Measurements from ENCODE around the gene HLA-F. TPM values are rescaled to one million over a fixed set of nuclear protein-coding genes. Genes with fewer than 3 reads are reported as not detected.
A peak's percentile ranks its signal among the peaks of the same experiment; 100 is the strongest.

The HLA-F gene
- total RNA-seq, 1 donor from 2014 or later = 7.8 TPM

- DNase-seq (ENCODE audit: low read depth) = no peak
These were observed 20.9 kb downstream of the HLA-F start for GRCh38 chr6:29744131-29744530.

- no peak for DNase-seq (ENCODE audit: low read depth)
These were observed 21.4 kb downstream of the HLA-F start for GRCh38 chr6:29744621-29745020.

GRCh38 chr6:29745386-29745785 lies 22.2 kb downstream of the HLA-F start:
- no peak for DNase-seq (ENCODE audit: low read depth)

- no peak for DNase-seq (ENCODE audit: low read depth)
These were observed 22.7 kb downstream of the HLA-F start for GRCh38 chr6:29745855-29746449.

GRCh38 chr6:29746846-29747687 lies 23.8 kb downstream of the HLA-F start:
- no peak for DNase-seq (ENCODE audit: low read depth)

GRCh38 chr6:29747688-29748250 lies 24.5 kb downstream of the HLA-F start:
- no peak for DNase-seq (ENCODE audit: low read depth)

- DNase-seq (ENCODE audit: low read depth) = peak; percentile 73
These were observed 25.4 kb downstream of the HLA-F start for GRCh38 chr6:29748391-29749307.

- DNase-seq (ENCODE audit: low read depth) = no peak
These were observed 26.1 kb downstream of the HLA-F start for GRCh38 chr6:29749308-29749662.

GRCh38 chr6:29749668-29750067 lies 26.4 kb downstream of the HLA-F start:
- DNase-seq (ENCODE audit: low read depth) = no peak

- DNase-seq (ENCODE audit: low read depth) = no peak
These were observed 27.5 kb downstream of the HLA-F start for GRCh38 chr6:29750709-29751108.

- no peak for DNase-seq (ENCODE audit: low read depth)
These were observed 28.2 kb downstream of the HLA-F start for GRCh38 chr6:29751480-29751879.

GRCh38 chr6:29752451-29753308 lies 29.4 kb downstream of the HLA-F start:
- peak; percentile 72 for DNase-seq (ENCODE audit: low read depth)

GRCh38 chr6:29753309-29753644 lies 30.0 kb downstream of the HLA-F start:
- no peak for DNase-seq (ENCODE audit: low read depth)

GRCh38 chr6:29755295-29755871 lies 32.1 kb downstream of the HLA-F start:
- DNase-seq (ENCODE audit: low read depth) = no peak

- no peak for DNase-seq (ENCODE audit: low read depth)
These were observed 34.0 kb downstream of the HLA-F start for GRCh38 chr6:29757282-29757681.

GRCh38 chr6:29757701-29758293 lies 34.6 kb downstream of the HLA-F start:
- no peak for DNase-seq (ENCODE audit: low read depth)

GRCh38 chr6:29758761-29759160 lies 35.5 kb downstream of the HLA-F start:
- DNase-seq (ENCODE audit: low read depth) = no peak

GRCh38 chr6:29759457-29759856 lies 36.2 kb downstream of the HLA-F start:
- DNase-seq (ENCODE audit: low read depth) = no peak

GRCh38 chr6:29760328-29760727 lies 37.1 kb downstream of the HLA-F start:
- no peak for DNase-seq (ENCODE audit: low read depth)

- peak; percentile 67 for DNase-seq (ENCODE audit: low read depth)
These were observed 38.8 kb downstream of the HLA-F start for GRCh38 chr6:29762051-29762450.
